ENCODE results near the gene TBL1X. TPM values are rescaled to one million over a fixed set of nuclear protein-coding genes. Genes with fewer than 3 reads are reported as not detected.

TBL1X gene
- total and polyA plus RNA-seq, 2 of the 8 experiments (the other 6 are each of a cell fraction or from before 2014, with no cell fraction given): 13.3 to 25.6 TPM

GRCh38 chrX:9482408-9482807, 17.6 kb downstream of the TBL1X start (continued):
- TF ChIP-seq HDAC2 (IDR thresholded peaks at IDR 0.05; ENCODE audit: borderline replicate concordance in 1 of 2, low read depth in 2 of 2, low read length in 2 of 2): no peak
- TF ChIP-seq CHD2 (IDR thresholded peaks at IDR 0.05; ENCODE audit: low read length): no peak
- no peak for TF ChIP-seq GABPA (IDR thresholded peaks at IDR 0.05; ENCODE audit: borderline replicate concordance, insufficient read depth, low read length)
- no peak for TF ChIP-seq ASH2L (IDR thresholded peaks at IDR 0.05; ENCODE audit: low read length)
- no peak for TF ChIP-seq POLR2A (IDR thresholded peaks at IDR 0.05; ENCODE audit: control extremely low read depth in 1 of 2, low read depth in 2 of 2, low read length in 2 of 2)
- TF ChIP-seq CHD7 (IDR thresholded peaks at IDR 0.05; ENCODE audit: insufficient replicate concordance, low read length): no peak
- no peak for TF ChIP-seq ZNF274 (IDR thresholded peaks at IDR 0.05; ENCODE audit: borderline replicate concordance, extremely low read depth, low read length)
- TF ChIP-seq NRF1 (IDR thresholded peaks at IDR 0.05; ENCODE audit: low read depth, low read length): no peak
- TF ChIP-seq HDAC6 (IDR thresholded peaks at IDR 0.05; ENCODE audit: low read depth, low read length): no peak

Data from H1 (cell line).